ENCODE measurements around the gene WHAMM.
"Not testable (repeated sequence)": the region's sequence is repeated elsewhere in the genome, so short reads cannot be mapped to it uniquely, and the experiment has no call there.

Gene WHAMM

GRCh38 chr15:82812994-82813393, 3.6 kb downstream of the WHAMM start:
- no peak for TF ChIP-seq ZNF274 (IDR thresholded peaks at IDR 0.05; ENCODE audit: low read depth, low read length)
- no peak overlapping the region for H3K4me3 ChIP-seq (ENCODE audit: low read length)

DNA sequence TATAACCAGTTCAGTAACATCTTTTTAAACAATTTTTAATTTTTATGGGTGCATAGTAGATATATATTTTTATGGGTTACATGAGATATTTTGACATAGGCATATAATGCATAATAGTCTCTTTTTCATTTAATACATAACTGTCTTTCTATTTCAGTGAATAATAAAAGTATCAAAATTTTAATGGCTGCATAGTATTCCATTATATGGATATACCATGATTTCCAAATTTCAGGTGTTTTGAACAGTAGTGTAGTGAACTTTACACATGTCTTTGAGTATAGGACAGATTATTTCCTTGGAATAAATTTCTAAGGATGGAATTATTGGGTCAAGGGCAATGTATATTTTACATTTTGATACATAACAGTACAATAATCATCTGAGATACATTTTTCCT, 10.7 kb downstream of the WHAMM start:
- TF ChIP-seq ZNF274 (IDR thresholded peaks at IDR 0.05; ENCODE audit: low read depth, low read length), result no peak

DNA sequence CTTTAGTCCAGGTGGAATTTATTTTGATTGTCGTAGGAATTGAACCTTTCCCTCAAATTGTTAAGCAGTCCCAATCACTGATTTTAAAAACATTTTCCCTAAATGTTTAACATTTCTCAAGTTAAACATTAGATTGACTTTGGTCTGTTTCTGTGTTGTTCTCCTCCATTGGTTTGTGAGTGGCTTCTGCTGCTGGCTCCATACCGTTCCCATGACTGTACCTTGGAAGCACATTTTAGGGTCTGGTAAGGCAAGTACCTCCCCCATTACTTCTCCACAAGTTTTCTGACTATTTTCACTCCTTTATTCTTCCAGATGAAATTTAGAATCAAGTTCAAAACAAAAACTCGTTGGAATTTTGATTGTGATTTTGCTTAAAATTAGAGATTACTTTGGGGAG, 12.0 kb downstream of the WHAMM start:
- H3K4me3 ChIP-seq (ENCODE audit: low read length), result not testable (repeated sequence)

More for the DNA sequence above, 10.7 kb downstream of the WHAMM start:
- no peak overlapping the region for H3K4me3 ChIP-seq (ENCODE audit: low read length)

- H3K4me3 ChIP-seq (ENCODE audit: low read length), result not testable (repeated sequence)
Observed at GRCh38 chr15:82821851-82822250, 12.4 kb downstream of the WHAMM start.

DNA sequence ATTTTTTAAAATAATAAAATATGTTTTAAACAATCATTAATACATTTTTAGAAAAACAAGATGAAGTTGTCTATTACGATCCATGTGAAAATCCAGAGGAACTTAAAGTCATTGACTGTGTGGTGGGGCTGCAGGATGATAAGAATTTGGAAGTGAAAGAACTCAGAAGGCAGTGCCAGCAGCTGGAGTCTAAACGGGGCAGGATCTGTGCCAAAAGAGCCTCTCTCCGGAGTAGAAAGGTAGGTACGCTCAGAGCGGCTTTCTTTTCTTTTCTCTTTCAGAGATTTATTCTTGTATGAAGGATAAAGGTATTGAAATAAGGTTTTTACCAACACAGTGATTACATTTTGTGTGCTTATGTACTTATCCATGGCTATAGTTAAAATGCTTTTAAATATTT, 13.6 kb downstream of the WHAMM start:
- H3K4me3 ChIP-seq (ENCODE audit: low read length), result no peak overlapping the region

GRCh38 chr15:82828075-82828474, 18.6 kb downstream of the WHAMM start:
- H3K4me3 ChIP-seq (ENCODE audit: low read length), result no peak overlapping the region
- TF ChIP-seq ZNF274 (IDR thresholded peaks at IDR 0.05; ENCODE audit: low read depth, low read length), result no peak

More for the DNA sequence above, 13.6 kb downstream of the WHAMM start:
- TF ChIP-seq ZNF274 (IDR thresholded peaks at IDR 0.05; ENCODE audit: low read depth, low read length), result no peak

DNA sequence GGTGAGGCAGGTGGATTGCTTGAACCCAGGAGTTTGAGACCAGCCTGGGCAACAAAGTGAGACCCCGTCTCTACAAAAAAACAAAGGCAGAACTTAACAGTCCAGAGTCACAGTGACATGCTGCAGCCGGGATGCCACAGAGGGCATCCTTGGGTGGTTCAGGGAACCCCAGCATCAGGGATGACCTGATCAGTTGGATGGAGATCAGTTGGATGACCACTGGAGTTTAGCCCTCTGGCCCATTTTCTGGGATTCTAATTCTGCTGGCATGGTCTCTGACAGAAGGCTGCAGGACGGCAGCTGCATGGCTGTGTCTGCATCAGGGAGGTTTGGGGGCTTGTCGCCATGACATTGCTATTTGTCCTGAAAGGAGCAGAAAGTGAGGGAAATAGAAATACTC, 19.8 kb downstream of the WHAMM start:
- H3K4me3 ChIP-seq (ENCODE audit: low read length), result no peak overlapping the region
- TF ChIP-seq ZNF274 (IDR thresholded peaks at IDR 0.05; ENCODE audit: low read depth, low read length), result no peak

- H3K4me3 ChIP-seq (ENCODE audit: low read length), result no peak overlapping the region
- TF ChIP-seq ZNF274 (IDR thresholded peaks at IDR 0.05; ENCODE audit: low read depth, low read length), result no peak
Observed at GRCh38 chr15:82830427-82831173, 21.2 kb downstream of the WHAMM start.

GRCh38 chr15:82831894-82832600, 22.6 kb downstream of the WHAMM start:
- peak overlapping the region; percentile 40; the same call in 1 of the 2 replicates for H3K4me3 ChIP-seq (ENCODE audit: low read length)
- no peak for TF ChIP-seq ZNF274 (IDR thresholded peaks at IDR 0.05; ENCODE audit: low read depth, low read length)

- no peak for TF ChIP-seq ZNF274 (IDR thresholded peaks at IDR 0.05; ENCODE audit: low read depth, low read length)
- H3K4me3 ChIP-seq (ENCODE audit: low read length), result no peak overlapping the region; the same call in 1 of the 2 replicates
Observed at GRCh38 chr15:82832601-82833361, 23.4 kb downstream of the WHAMM start.

- TF ChIP-seq ZNF274 (IDR thresholded peaks at IDR 0.05; ENCODE audit: low read depth, low read length), result no peak
- no peak overlapping the region; the same call in 1 of the 2 replicates for H3K4me3 ChIP-seq (ENCODE audit: low read length)
Observed at GRCh38 chr15:82833362-82833682, 23.9 kb downstream of the WHAMM start.

- no peak for TF ChIP-seq ZNF274 (IDR thresholded peaks at IDR 0.05; ENCODE audit: low read depth, low read length)
- H3K4me3 ChIP-seq (ENCODE audit: low read length), result no peak overlapping the region
Observed at GRCh38 chr15:82835391-82835917, 26.0 kb downstream of the WHAMM start.

GRCh38 chr15:82838096-82838735, 28.8 kb downstream of the WHAMM start:
- no peak for TF ChIP-seq ZNF274 (IDR thresholded peaks at IDR 0.05; ENCODE audit: low read depth, low read length)
- H3K4me3 ChIP-seq (ENCODE audit: low read length), result no peak overlapping the region

DNA sequence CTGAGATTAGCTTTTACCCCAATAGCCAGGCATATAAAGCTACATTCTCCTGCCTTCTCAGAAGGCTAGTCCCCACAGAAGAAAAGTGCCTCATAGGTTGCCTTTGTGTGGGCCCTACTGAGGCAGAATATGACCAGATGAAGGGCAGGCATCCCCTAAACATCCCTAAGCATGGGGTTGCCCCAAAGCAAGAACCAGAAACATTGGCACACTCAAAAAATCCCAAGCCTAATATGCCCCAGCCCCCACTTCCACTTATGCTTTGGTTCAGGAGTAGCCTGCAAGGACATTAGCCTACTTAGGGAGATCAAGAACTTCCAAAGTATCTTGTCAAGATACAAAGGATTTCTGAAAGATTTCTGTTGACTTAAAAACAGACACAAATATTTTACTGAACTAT, 29.7 kb downstream of the WHAMM start:
- no peak overlapping the region for H3K4me3 ChIP-seq (ENCODE audit: low read length)
- no peak for TF ChIP-seq ZNF274 (IDR thresholded peaks at IDR 0.05; ENCODE audit: low read depth, low read length)

All from GM08714 (cell line).